CD4-positive, alpha-beta T cell treated with Interleukin-15 for 4 hours (primary cell): ENCODE data around the gene KISS1R.
"Not testable (repeated sequence)": the region's sequence is repeated elsewhere in the genome, so short reads cannot be mapped to it uniquely, and the experiment has no call there.

Experiments
- DNase-seq: peaks from one replicate; pipeline ENCODE4 v3.0.0-alpha.2; 2020; ENCODE audit warnings: low spot score

KISS1R gene

DNA sequence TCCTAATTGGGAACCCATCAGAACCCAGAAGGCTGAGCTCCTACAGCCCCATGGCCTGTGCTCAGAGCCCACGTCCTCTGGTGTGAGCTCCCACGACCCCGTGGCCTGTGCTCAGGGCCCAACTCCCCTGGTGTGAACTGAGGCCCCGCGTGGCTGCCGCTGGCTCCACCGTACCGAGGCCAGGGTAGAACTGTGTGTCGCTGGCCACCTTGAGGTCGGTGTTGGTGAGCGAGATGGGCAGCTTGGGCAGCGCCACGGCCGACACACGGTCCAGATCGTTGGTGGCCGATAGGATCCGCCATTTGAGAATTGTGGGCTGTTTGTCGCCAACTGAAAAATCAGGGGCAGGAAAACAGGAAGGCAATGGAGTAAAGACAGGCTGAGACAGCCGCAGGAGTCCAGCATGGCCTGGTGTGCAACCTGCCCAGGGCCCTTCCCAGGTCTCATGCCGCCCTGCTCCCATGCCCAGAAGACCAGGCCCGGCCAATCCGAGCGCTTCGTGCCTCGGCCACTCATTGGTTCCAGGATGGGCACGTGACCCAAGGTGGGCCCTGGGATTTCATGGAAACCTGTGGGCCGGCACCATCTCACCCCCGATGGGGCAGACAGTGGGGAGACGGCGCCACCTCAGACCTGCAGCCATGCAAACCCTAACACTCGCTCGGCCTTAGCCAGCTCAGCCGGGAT is 35.6 kb upstream of the KISS1R start:
- no peak for DNase-seq

DNA sequence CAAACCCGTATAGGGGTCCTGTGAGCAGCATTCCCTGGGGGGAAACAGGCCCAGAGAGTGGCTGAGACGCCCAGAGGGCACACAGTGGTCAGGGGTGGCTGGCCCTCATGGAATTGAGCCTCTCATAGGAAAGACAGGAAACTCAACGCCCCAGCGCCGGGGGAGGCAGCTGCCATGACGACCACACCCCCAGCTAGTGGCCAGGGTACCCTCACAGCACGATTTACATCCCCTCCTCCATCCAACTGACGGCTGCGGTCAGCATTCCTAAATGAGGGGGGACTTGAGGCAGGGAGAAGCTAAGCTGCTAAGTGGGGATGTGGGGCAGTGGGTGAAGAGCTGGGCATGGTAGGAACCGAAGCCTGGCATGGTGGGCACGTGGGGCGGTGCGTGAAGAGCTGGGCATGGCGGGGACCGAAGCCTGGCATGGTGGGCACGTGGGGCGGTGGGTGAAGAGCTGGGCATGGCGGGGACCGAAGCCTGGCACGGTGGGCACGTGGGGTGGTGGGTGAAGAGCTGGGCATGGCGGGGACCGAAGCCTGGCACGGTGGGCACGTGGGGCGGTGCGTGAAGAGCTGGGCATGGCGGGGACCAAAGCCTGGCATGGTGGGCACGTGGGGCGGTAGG is 34.1 kb upstream of the KISS1R start:
- DNase-seq, result no peak

DNA sequence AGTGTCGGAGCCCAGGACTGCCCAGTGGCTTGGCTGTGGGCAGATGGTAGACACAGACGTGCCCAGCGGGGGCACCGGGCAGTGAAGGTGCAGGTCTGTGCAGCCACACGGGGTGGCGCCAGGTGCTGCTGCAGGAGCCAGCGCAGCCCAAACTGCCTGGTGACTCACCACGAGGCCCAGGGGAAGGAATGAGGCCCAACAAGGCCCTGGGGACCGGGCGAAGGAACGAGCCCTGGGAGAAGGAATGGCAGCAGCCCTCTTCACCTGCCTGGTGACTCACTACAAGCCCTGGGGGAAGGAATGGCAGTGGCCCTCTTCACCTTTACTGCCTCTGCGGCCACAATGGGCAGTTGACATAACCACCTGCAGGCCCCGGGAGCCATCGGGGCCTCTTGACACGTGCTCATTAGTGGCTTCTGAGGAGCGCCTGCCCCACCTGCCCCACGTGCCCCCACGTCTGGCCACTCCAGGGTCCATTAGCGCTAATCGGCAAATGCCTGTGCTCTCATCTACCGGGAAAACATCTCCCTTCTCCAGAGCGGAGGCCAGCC is 33.4 kb upstream of the KISS1R start:
- no peak for DNase-seq

DNA sequence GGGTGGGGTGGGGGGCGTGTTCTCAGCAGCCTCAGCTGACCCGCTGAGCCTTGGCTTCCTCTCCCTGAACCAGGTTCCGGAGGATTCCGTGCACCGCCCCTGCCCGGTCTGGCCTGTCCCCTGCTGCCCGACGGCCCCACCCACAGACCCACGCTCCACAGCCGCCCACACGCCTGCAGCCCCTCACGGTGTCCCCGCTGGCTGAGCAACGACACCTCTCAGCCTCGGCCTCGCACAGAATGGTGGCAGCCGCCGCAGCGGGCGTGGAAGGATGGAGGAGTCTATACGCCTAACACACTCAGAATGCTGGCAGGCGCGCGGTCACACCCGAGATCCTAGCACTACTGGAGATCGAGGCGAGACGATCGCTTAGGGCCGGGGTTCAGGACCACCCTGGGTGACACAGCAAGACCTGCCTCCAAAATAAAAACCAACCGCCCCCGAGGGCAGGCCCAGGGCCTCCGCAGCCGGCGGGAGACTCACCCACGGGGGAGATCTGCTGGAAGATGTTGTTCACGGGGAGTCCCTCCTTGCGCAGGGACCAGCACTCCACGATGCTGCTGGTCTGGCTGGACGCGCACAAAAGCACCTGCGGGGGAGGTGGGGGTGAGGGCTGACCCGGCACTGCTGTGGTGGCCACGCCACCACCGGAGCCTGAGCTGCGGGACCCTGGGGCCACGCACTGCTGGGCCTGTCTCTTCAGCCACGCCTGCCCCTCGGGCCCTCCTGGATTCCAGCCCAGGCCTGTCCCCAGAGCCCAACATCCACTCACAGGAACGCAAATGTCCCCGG is 32.5 kb upstream of the KISS1R start:
- DNase-seq, result no peak

DNA sequence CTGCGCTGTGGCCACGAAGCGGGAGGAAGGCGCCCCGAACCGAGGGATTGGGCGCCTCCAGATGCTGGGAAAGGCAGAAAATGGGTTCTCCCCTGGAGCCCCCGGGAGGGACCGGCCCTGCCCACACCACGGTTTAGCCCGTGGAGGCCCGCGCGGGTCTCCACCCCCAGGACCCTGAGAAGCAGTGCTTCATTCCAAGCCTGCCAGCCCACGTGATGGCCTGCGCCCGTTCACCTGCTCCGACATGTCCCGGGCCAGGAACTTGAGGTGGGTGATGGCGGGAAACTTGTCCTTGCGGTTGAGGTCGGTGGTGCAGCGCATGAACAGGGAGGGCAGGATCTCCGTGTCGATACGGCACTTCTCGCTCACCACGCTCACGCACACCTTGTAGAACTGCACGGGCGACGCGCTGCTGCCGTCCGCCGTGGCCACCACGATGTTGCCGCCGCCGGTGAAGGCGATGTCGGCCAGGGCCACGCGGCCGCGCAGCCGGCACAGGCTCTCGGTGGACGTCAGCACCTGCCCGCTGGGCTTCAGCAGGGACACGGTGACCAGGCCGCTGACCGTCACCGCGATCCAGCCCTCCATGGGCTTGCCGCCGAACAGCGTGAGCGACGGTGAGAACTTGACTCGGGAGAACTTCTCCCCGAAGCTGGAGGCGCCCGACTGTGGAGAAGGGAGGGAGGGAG is 31.5 kb upstream of the KISS1R start:
- no peak for DNase-seq

DNA sequence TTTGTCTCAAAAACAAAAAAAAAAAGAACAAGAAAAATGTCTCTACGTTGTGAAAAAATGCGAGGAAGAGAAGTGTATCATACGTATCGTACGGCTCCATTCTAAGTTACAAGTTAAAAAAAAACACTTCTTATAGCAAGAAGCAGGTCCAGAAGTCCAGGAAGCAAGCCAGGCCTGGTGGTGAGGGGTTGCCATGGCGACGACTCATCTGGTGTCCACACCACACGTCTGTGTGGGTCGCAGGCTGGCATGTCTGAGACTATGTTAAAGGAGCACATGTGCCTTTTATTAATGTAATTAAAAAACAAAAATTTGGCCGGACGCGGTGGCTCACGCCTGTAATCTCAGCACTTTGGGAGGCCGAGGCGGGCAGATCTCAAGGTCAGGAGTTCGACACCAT is 30.1 kb upstream of the KISS1R start:
- no peak for DNase-seq

DNA sequence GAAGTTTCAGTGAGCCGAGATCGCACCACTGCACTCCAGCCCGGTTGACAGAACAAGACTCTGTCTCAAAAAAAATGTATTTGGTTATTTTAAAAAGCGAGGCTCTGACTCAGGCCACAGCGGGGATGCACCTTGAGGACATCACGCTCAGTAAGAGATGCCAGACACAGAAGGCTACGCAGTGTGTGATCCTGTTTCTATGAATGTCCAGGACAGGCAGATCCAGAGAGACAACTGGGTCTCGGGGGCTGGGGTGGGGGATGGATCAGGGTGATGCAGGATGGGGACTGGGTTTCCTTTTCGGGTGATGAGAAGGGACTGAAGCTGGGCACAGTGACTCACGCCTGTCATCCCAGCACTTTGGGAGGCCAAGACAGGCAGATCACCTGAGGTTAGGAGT is 29.5 kb upstream of the KISS1R start:
- DNase-seq, result no peak

DNA sequence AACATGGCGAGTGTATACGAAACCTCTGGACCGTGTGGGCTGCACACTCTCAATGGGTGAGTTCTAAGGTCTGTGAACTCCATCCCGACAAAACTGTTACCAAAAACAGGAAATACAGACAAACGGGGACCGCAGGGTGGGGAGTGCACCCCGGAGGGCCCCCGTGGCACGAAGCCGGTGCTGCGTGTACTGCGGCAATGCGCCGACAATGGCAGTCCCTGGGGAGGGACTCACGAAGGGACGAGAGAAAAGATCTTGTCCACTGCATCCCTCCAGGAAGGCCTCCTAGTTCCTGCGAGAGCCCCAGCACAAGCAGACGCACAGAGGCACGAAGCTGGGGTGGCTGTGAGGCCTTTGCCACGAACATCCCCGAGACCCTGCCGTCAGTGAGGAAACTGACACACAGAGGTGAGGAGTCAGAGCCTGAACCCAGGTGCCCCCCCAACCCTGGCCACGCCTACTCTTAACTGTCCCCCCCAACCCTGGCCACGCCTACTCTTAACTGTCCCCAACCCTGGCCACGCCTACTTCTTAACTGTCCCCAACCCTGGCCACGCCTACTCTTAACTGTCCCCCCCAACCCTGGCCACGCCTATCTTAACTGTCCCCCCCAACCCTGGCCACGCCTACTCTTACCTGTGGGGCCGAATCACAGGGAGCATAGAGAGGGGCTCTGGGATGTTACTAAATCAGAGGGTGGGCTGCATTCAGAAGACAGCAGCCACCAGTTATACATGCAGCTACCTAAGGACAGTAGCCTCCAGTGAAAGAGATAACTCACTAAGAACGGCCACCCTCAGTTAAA is 28.4 kb upstream of the KISS1R start:
- no peak for DNase-seq

DNA sequence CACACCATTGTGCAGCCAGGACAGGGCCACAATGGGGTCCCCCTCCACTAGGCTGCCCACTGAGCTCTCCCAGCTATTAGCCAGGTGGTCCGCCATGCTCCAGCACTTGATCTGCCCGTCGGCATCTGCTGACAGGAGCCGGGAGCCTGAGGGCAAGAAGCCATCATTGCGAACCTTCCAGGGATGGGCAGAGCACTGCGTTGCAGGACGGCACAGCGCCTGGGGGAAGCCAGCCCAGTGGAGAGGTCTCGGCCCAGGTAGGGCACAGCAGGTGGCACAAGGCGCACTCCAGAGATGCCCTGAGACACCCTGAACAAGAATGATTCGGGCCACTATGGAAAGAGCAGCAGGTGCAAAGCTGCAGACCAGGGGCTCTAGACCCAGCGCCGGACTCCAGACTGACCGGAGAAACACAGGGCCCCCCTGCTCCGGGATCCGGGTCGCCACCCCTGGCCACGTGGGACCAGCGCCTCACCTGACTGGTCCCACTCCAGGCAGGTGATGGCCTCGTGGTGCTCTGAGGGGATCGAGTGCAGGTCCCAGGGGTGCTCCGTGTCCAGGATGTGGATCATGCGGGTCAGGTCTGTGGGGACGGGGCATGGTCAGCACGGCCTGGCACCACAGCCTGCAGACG is 27.4 kb upstream of the KISS1R start:
- no peak for DNase-seq

DNA sequence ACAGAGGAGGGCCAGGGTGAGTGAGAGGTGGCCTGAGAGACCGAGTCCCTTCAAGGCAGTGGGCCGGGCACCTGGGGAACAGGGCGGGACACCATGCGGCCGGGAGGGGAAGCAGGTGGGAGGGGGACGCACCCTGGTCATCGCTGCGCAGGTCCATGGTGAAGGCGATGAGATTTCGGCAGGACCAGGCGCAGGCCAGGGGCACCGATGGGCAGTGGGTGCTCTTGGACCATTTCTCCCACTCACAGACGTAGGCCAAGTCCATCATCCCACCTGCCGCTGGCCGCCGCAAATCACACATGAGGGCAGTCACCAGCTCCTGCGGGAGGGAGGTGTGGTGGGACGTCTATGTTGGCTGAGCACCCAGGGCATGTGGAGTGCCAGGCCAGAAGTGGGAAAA is 26.3 kb upstream of the KISS1R start:
- no peak for DNase-seq

DNA sequence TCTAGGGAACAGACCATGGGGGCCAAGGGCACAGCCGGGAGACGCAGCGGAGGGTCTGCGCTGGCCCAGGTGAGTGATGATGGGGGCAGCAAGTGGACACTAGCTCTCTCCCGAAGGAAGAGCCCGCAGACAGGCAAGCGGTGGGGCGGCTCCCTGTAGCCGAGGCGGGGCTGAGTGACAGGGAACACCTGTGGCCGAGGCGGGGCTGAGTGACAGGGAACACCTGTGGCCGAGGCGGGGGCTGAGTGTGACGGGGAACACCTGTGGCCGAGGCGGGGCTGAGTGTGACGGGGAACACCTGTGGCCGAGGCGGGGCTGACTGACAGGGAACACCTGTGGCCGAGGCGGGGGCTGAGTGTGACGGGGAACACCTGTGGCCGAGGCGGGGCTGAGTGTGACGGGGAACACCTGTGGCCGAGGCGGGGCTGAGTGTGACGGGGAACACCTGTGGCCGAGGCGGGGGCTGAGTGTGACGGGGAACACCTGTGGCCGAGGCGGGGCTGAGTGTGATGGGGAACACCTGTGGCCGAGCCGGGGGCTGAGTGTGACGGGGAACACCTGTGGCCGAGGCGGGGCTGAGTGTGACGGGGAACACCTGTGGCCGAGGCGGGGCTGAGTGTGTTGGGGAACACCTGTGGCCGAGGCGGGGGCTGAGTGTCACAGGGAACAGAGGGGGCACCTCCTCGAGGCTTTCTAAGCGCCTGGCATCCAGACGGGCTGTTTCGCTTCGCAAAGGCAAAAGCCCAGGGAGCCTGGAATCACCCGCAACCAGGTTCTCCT is 25.5 kb upstream of the KISS1R start:
- DNase-seq, result not testable (repeated sequence)

DNA sequence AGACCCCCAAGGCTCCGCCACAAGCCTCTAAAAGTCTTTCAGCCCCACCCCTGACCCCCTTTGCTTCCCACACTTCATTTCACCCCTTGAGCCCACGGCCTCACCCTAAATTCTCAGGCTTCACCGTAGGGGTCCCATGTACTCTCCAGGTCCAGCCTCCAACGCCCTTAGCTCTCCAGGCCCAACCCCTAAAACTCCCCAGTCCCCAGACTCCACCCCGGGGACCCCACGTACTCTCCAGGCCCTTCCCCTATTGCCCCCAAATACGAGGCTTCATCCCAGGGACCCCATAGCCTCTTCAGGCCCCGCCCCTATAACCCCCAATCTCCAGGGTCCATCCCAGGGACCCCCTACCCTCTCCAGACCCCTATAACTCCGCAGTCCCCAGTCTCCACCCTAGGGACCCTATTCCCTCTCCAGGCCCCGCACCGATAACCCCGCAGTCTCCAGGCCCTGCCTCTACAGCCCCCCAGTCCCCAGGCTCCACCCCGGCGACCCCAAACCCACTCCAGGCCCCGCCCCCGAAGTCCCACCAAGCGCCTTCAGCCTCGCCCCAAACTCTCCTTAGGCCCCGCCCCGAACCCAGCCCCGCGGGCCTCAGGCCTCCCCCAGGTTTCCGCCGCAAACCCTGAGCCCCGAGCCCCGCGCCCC is 24.8 kb upstream of the KISS1R start:
- peak; percentile 29 for DNase-seq

DNA sequence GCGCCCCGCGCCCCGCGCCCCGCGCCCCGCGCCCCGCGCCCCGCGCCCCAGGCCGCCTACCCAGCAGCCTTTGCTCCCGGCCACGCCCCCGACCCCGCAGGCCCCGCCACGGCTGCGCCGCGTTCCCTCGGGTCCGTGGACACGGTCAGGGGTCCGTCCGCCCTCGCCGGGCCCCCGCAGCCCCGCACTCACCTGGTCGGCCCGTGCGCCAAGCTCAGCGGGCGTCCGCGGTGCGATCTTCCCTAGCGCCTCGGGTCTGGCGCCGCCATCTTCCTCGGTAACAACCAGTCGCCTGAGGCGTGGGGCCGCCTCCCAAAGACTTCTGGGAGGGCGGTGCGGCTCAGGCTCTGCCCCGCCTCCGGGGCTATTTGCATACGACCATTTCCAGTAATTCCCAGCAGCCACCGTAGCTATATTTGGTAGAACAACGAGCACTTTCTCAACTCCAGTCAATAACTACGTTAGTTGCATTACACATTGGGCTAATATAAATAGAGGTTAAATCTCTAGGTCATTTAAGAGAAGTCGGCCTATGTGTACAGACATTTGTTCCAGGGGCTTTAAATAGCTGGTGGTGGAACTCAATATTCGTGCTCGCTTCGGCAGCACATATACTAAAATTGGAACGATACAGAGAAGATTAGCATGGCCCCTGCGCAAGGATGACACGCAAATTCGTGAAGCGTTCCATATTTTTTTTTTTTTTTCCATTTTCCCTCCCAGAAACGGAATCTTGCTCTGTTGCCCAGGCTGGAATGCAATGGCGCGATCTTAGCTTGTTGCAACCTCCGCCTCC is 24.0 kb upstream of the KISS1R start, which contains the start of the genes MED16 and RNU6-9:
MED16 (minus strand) TSS at position 294 of the 796 bp plus-strand sequence. CDS start 2,056 bp downstream, outside the sequence.
RNU6-9 (plus strand) TSS at position 591 of the 796 bp plus-strand sequence.
- DNase-seq, result peak; percentile 92

DNA sequence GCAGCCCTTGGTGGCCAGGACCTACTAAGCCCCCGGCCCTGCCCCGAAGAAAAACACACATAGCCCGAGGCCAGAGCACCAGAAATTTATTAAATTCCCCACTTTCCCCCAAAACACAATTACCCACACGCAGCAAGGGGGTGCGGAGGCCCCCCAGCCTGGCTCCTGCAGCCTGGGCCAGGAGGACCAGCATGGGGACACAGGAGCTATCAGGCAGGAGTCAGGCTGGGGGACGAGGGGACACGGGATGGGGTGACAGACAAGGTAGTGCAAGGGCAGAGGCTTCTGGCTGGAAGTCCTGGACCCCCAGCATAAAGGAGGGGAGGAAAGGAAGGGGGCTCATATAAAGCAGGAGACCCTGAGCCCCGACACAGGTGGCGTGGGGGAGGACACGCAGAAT is 20.7 kb upstream of the KISS1R start:
- no peak for DNase-seq

DNA sequence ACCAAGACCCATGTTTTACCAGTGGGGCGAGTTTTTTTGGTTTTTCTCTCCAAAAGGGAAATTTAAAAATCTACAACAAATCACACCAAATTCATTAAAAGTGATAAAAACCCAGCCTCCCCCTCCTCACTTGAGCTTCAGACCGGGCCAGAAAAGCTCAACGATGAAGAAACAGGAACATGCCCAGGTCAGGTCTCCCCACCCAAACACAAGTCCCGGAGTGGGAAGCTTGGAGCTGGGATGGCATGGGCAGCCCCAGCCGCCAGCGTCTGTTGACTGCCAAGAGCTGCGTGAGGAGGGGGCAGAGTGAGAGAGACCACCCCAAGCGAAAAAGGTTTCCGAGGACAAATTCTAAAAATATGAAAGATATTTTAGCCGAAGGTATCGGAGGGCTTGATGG is 20.1 kb upstream of the KISS1R start:
- DNase-seq, result no peak

DNA sequence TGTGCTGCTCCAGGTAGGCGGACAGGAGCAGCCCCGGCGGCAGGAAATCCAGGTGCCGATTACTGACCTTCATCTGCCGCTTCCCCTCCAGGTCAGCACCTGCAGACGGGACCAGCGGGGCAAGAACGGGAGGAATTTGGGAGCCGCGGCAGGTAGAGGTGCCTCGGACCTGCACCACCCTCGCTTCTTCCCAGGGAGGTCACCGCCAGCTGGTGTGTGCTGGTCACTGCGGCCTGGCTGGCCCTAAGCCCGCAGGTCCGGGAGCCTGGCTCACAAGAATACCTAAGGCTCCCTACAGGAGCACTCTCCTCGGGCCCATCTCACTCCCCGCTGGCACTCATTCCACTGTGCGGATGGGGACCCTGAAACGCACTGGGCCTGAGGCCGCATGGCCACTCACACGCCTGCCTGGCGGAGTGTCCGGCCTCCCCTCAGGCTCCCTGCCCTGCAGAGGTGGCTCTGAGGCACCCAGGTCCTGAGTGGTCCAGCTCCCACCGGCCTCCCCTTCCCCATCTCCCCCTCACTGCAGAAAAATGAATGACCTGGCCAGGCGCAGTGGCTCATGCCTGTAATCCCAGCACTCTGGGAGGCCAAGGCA is 19.6 kb upstream of the KISS1R start:
- no peak for DNase-seq

DNA sequence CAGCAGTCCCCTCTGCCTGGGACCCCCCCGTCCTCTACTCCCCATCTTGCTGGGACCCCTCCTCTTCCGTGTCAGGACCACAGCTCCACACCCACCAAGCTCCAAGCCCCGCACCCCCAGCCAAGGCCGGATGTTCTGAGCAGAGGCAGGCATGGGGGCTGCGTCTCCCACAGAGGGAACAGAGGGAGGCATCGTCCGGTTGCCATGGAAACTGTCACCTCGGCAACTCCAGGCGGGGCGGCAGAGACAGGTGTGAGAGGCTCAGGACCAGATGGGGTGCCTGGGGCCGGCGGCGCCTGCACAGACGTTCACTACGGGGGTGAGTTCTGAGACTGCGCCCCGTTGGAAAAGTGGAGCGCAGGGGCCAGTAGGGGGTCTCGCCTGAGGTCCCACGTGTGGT is 18.5 kb upstream of the KISS1R start:
- DNase-seq, result no peak

DNA sequence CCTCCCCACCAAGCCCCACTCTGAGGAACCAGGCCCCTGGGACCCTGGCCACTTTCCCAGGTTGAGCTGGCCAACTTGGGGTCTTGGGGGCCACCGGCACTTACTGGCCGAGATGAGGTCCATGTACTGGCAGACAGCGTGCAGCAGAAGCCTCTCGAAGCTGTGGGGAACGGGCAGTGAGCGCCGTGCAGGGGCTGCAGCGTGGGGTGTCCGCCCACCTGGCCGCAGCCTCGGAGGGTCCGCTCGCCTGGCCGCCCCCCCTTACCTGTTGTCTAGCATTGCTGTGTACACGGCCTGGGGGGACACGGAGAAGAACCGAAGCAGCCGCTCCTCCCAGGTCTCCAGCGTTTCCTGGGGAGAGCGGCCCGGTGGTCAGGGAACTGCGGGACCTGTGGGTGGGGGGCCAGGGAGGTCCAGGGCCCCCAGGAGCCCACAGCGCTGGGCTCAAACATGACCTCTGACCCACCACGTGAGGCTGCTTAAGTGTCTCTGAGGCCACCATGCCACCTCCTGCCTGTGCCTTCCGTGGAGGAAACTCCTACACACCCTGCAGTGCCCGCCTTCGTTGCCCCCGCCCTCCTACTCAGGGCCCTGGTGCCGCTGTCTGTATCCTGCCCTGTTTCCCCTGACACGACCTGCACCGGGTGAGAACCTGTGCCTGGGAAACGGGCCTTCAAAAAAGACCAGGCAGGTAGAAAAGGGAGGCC is 17.6 kb upstream of the KISS1R start:
- no peak for DNase-seq
